NT2/D1 (cell line): Measurements from ENCODE around the gene C1orf159.

Experiments used
- DNase-seq: peaks from one replicate; pipeline ENCODE4 v3.0.0-alpha.2; 2011; ENCODE audit warnings: low read depth, low spot score
- H3K27me3 ChIP-seq: 2 replicates; pipeline ENCODE4 v1.6.0; 2011; ENCODE audit warnings: mild to moderate bottlenecking; ENCODE audit not compliant: insufficient read length, insufficient read depth
- H3K36me3 ChIP-seq: 2 replicates; pipeline ENCODE4 v1.6.1; 2011; ENCODE audit warnings: mild to moderate bottlenecking, low read length, mixed read lengths; ENCODE audit not compliant: insufficient read depth, insufficient read length
- H3K4me1 ChIP-seq: 2 replicates; pipeline ENCODE4 v1.5.1; 2011; ENCODE audit not compliant: insufficient read depth, insufficient read length
- H3K4me3 ChIP-seq: 2 replicates; pipeline ENCODE4 v1.5.1; 2011; ENCODE audit warnings: low read depth; ENCODE audit not compliant: insufficient read length
- H3K9ac ChIP-seq: 2 replicates; pipeline ENCODE4 v1.6.0; 2011; ENCODE audit warnings: low read depth; ENCODE audit not compliant: insufficient read length
- H3K9me3 ChIP-seq: 2 replicates; pipeline ENCODE4 v1.5.1; 2011; ENCODE audit warnings: mild to moderate bottlenecking, low read length; ENCODE audit not compliant: insufficient read depth
- SUZ12 ChIP-seq: IDR thresholded peaks from 2 replicates; pipeline ENCODE4 v1.6.1; 2011; ENCODE audit not compliant: insufficient read length, insufficient read depth; ENCODE audit errors: extremely low read depth
- YY1 ChIP-seq: IDR thresholded peaks from 2 replicates; pipeline ENCODE4 v1.6.1; 2011; ENCODE audit not compliant: insufficient read length, insufficient read depth
- ZNF274 ChIP-seq: IDR thresholded peaks from 2 replicates; pipeline ENCODE4 v1.6.1; 2011; ENCODE audit warnings: mild to moderate bottlenecking, low read depth, low read length

The C1orf159 gene

GRCh38 chr1:1087351-1088028, 28.4 kb downstream of the C1orf159 start:
- H3K9ac ChIP-seq = no peak overlapping the region
- H3K4me1 ChIP-seq = peaks cover 4% of the 10 kb centered on the region
- H3K9me3 ChIP-seq = no peaks in the 10 kb centered on the region
- H3K36me3 ChIP-seq = peaks cover 31% of the 10 kb centered on the region
- no peak for TF ChIP-seq YY1
- no peak for TF ChIP-seq ZNF274
- no peak for TF ChIP-seq SUZ12
- H3K4me3 ChIP-seq = no peak overlapping the region
- no peak for DNase-seq
- no peaks in the 10 kb centered on the region for H3K27me3 ChIP-seq

DNA sequence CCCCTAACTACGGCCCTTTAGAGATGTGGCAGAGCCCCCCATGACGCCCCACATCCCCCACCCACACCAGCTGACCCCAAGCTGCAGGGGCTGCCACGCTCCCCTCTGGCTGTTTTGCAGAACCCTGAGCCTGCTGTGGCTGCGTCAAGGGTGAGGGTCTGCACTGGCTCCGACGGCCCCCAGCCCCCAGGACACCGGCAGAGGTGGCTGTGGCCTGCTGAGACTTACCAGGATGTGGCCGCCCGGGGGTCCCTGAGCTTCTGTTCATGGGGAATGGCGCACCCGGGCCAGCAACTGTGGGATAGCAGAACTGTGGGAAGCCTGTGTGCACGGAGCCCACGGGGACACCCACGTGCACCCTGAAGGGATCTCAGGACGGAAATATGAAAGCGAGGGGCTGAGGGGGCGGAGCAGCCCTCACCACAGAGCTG, 29.0 kb downstream of the C1orf159 start:
- TF ChIP-seq ZNF274 (no peak), SUZ12 (no peak), YY1 (no peak)
- H3K27me3 ChIP-seq = no peaks in the 10 kb centered on the region

GRCh38 chr1:1085911-1086841, 29.7 kb downstream of the C1orf159 start:
- H3K27me3 ChIP-seq = no peaks in the 10 kb centered on the region
- H3K9ac ChIP-seq = no peak overlapping the region
- H3K36me3 ChIP-seq = peaks cover 34% of the 10 kb centered on the region
- no peak for DNase-seq
- H3K9me3 ChIP-seq = no peaks in the 10 kb centered on the region
- no peak for TF ChIP-seq ZNF274
- no peak for TF ChIP-seq SUZ12
- TF ChIP-seq YY1 = no peak
- no peaks in the 10 kb centered on the region for H3K4me1 ChIP-seq
- no peak overlapping the region for H3K4me3 ChIP-seq

More for the DNA sequence above, 29.0 kb downstream of the C1orf159 start:
- no peak for DNase-seq
- no peaks in the 10 kb centered on the region for H3K4me1 ChIP-seq
- H3K9ac ChIP-seq = no peak overlapping the region
- no peak overlapping the region for H3K4me3 ChIP-seq
- peaks cover 34% of the 10 kb centered on the region for H3K36me3 ChIP-seq
- H3K9me3 ChIP-seq = no peaks in the 10 kb centered on the region

GRCh38 chr1:1085171-1085841, 30.6 kb downstream of the C1orf159 start:
- H3K9ac ChIP-seq = no peak overlapping the region
- peaks cover 34% of the 10 kb centered on the region for H3K36me3 ChIP-seq
- no peak overlapping the region for H3K4me3 ChIP-seq
- DNase-seq = no peak
- TF ChIP-seq YY1 (no peak), ZNF274 (no peak), SUZ12 (no peak)
- no peaks in the 10 kb centered on the region for H3K9me3 ChIP-seq
- peaks cover 1% of the 10 kb centered on the region for H3K4me1 ChIP-seq
- H3K27me3 ChIP-seq = no peaks in the 10 kb centered on the region

GRCh38 chr1:1084372-1085170, 31.3 kb downstream of the C1orf159 start:
- no peak for TF ChIP-seq SUZ12
- no peak for TF ChIP-seq ZNF274
- no peak for DNase-seq
- H3K27me3 ChIP-seq = no peaks in the 10 kb centered on the region

DNA sequence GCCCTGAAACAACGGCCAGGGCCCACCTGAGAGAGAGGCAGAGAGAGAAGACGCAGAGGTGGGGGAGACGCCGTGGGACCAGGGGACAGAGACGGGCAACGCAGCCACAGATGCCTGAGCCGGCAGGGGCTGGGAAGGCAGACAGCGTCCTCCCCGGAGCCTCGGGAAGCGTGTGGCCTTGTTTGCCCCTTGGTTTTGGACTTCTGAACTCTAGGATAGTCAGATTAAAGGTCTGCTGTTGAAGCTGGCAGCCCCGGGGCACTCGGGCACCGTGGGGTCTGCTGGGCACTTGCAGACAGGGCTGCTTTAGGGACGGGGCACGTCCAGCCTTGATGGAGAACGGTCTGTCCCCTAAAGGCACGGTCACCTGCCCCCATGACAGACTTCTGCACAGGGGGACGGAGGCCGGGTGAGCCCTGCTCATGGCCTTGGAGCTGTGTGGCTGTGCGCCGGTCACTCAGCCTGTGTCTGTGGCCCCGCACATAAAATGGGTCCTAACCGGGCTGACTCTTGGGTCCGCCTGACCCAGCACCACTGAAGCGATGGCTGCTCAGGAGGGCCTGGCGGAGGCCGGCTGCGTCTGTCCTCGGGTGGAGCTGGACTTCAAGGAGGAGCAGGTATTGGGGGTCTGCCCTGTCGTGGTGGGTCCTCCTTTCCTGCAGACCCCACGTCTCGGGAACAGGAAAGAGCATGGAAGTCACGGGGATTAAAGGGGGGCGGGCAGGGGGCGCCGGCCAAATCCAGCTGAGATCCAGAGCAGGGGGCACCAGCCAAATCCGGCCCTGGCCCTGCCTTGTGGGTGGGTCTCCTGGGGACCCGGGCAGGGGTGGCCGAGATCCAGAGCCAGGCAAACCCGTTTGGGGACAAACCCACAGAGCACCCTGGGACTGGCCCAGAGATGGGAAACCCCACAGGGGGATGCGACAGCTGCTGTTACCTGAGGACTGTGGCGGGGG, 32.2 kb downstream of the C1orf159 start:
- no peak overlapping the region for H3K4me3 ChIP-seq
- no peak for TF ChIP-seq ZNF274
- no peak for TF ChIP-seq YY1
- no peak for TF ChIP-seq SUZ12
- no peak for DNase-seq
- H3K4me1 ChIP-seq = peaks cover 2% of the 10 kb centered on the region
- no peaks in the 10 kb centered on the region for H3K9me3 ChIP-seq
- no peak overlapping the region for H3K9ac ChIP-seq
- H3K27me3 ChIP-seq = peaks cover under 1% of the 10 kb centered on the region
- H3K36me3 ChIP-seq = peaks cover 29% of the 10 kb centered on the region

More at GRCh38 chr1:1084372-1085170, 31.3 kb downstream of the C1orf159 start:
- H3K4me1 ChIP-seq = peaks cover 2% of the 10 kb centered on the region
- H3K4me3 ChIP-seq = no peak overlapping the region
- no peaks in the 10 kb centered on the region for H3K9me3 ChIP-seq
- no peak overlapping the region for H3K9ac ChIP-seq
- H3K36me3 ChIP-seq = peaks cover 34% of the 10 kb centered on the region
